Fibroblast of lung (primary cell): ENCODE measurements around the gene C1QL3. TPM values are rescaled to one million over a fixed set of nuclear protein-coding genes. Genes with fewer than 3 reads are reported as not detected.

ENCODE experiments used
- DNase-seq, 2 donors: peaks; one replicate each; pipeline versions ENCODE4 v3.0.0 to v3.0.0-alpha.2; 2010; ENCODE audit warnings: low read depth in 2 of 2
- H2AFZ ChIP-seq: 2 replicates; pipeline ENCODE4 v1.5.1; 2012; ENCODE audit warnings: low read length, control low read depth, inconsistent platforms
- H3K27ac ChIP-seq: 2 replicates; pipeline ENCODE4 v1.5.1; 2011; ENCODE audit warnings: low read length, control low read depth; ENCODE audit not compliant: insufficient read depth
- H3K27me3 ChIP-seq: 2 replicates; pipeline ENCODE4 v1.5.1; 2011; ENCODE audit warnings: mild to moderate bottlenecking, low read length; ENCODE audit not compliant: control insufficient read depth, insufficient read depth
- H3K36me3 ChIP-seq: 2 replicates; pipeline ENCODE4 v1.5.1; 2011; ENCODE audit warnings: low read length; ENCODE audit not compliant: control insufficient read depth, insufficient read depth
- H3K4me1 ChIP-seq: 2 replicates; pipeline ENCODE4 v1.5.1; 2011; ENCODE audit warnings: low read length; ENCODE audit not compliant: control insufficient read depth, insufficient read depth; ENCODE audit errors: extremely low read depth
- H3K4me2 ChIP-seq: 2 replicates; pipeline ENCODE4 v1.5.1; 2011; ENCODE audit warnings: low read length, control low read depth; ENCODE audit not compliant: insufficient read depth; ENCODE audit errors: extremely low read depth
- H3K4me3 ChIP-seq, 4 experiments: fragments of 200-600 bp in 1 of 4; sonication (generic) in 1 of 4; replicated peaks in 1 of 4; 2 replicates each; pipeline ENCODE4 v1.5.1; 2011 to 2016; ENCODE audit warnings: low read length in 4 of 4, low read depth in 3 of 4, mild to moderate bottlenecking in 3 of 4, control low read depth in 2 of 4, inconsistent platforms in 1 of 4, mixed read lengths in 1 of 4; ENCODE audit not compliant: insufficient read depth in 1 of 4; ENCODE audit errors: control extremely low read depth in 1 of 4
- H3K79me2 ChIP-seq: 2 replicates; pipeline ENCODE4 v1.5.1; 2012; ENCODE audit warnings: mild to moderate bottlenecking, low read length, inconsistent platforms; ENCODE audit not compliant: control insufficient read depth, insufficient read depth
- H3K9ac ChIP-seq: 2 replicates; pipeline ENCODE4 v1.5.1; 2011; ENCODE audit warnings: mild to moderate bottlenecking, low read length, control low read depth; ENCODE audit not compliant: insufficient read depth
- H3K9me3 ChIP-seq: 2 replicates; pipeline ENCODE4 v1.5.1; 2012; ENCODE audit warnings: low read depth, low read length; ENCODE audit not compliant: control insufficient read depth, insufficient read depth
- H4K20me1 ChIP-seq: 2 replicates; pipeline ENCODE4 v1.5.1; 2011; ENCODE audit warnings: low read length; ENCODE audit not compliant: control insufficient read depth, insufficient read depth; ENCODE audit errors: extremely low read depth
- EZH2 ChIP-seq: IDR thresholded peaks from 2 replicates; pipeline ENCODE4 v1.5.1; 2012; ENCODE audit warnings: low read length, control low read depth, mild to moderate bottlenecking; ENCODE audit errors: missing control alignments
- polyA plus RNA-seq, 2 donors: library from polyadenylated mRNA; depleted of rRNA in 1 of 2; stranded (reverse) in 1 of 2; unstranded in 1 of 2; fragments of >200 nt; gene quantifications; 2 replicates each; pipeline ENCODE4 v1.2.1, GENCODE V29; 2011 to 2012; ENCODE audit warnings: missing spikeins in 1 of 2
- total RNA-seq: library from RNA; depleted of rRNA; stranded (reverse); fragments of >200 nt; gene quantifications from 2 replicates; pipeline ENCODE4 v1.2.1, GENCODE V29; 2014
- TF ChIP-seq, protein P1 (sequence below), 2 donors: IDR thresholded peaks in 1 of 2; conservative IDR thresholded peaks in 1 of 2; 1 replicate in 1 of 2; 2 replicates in 1 of 2; pipeline ENCODE4 v1.5.1; 2011 to 2012; ENCODE audit warnings: low read length in 2 of 2, control low read depth in 1 of 2, inconsistent platforms in 1 of 2, low read depth in 1 of 2, mild to moderate bottlenecking in 1 of 2

The C1QL3 gene
- total and polyA plus RNA-seq, 2 donors (not counting 1 experiment from before 2014, with no cell fraction given): 0.17 TPM; not detected in 1

DNA sequence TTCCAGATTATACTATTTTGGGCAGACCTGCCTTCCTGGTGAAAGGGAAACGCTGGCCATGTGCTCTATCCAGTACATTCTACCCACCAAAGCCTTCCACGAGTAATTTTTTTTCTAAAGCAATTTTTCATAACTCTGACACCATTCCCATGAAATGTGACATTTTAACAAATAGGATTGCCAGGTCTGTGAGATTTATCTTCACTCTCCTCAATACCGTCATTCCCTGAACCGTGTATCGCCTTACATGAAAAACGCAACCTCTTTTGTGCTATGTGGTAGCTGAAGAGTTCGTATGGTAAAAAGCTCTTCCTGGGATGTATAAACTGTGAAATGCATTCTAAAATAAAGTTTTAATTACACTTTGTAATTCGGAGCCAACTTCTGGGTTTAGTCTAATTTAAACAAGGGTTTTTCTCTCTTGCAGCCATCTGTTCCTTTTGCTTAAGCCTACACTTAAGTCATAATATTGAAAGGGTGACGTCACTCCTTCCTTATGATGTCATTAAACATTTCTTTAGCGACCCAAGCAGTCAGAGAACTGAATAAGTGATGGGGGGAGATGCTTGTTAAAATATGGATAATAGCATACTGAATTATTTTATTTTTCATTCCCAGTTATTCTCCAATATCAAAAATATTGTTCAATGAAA is 27.7 kb downstream of the C1QL3 start:
- no peak overlapping the region for H2AFZ ChIP-seq

GRCh38 chr10:16491933-16492332 is 29.7 kb downstream of the C1QL3 start:
- no peak for DNase-seq
- Histone ChIP-seq H3K4me2 (no peak overlapping the region), H3K27me3 (no peaks in the 10 kb centered on the region), H3K4me3 (no peak overlapping the region), H3K9ac (no peak overlapping the region), H3K36me3 (no peaks in the 10 kb centered on the region), H4K20me1 (no peaks in the 10 kb centered on the region), H3K79me2 (no peaks in the 10 kb centered on the region), H2AFZ (no peak overlapping the region), H3K4me1 (no peaks in the 10 kb centered on the region), H3K27ac (no peak overlapping the region), H3K9me3 (no peaks in the 10 kb centered on the region)
- no peak for TF ChIP-seq EZH2

More for the DNA sequence above, 27.7 kb downstream of the C1QL3 start:
- no peak overlapping the region for H3K27ac ChIP-seq
- H3K4me3 ChIP-seq: no peak overlapping the region
- H3K4me1 ChIP-seq: no peaks in the 10 kb centered on the region
- no peaks in the 10 kb centered on the region for H3K9me3 ChIP-seq
- TF ChIP-seq, protein P1, sequence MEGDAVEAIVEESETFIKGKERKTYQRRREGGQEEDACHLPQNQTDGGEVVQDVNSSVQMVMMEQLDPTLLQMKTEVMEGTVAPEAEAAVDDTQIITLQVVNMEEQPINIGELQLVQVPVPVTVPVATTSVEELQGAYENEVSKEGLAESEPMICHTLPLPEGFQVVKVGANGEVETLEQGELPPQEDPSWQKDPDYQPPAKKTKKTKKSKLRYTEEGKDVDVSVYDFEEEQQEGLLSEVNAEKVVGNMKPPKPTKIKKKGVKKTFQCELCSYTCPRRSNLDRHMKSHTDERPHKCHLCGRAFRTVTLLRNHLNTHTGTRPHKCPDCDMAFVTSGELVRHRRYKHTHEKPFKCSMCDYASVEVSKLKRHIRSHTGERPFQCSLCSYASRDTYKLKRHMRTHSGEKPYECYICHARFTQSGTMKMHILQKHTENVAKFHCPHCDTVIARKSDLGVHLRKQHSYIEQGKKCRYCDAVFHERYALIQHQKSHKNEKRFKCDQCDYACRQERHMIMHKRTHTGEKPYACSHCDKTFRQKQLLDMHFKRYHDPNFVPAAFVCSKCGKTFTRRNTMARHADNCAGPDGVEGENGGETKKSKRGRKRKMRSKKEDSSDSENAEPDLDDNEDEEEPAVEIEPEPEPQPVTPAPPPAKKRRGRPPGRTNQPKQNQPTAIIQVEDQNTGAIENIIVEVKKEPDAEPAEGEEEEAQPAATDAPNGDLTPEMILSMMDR (conservative IDR thresholded peaks at IDR 0.05 in 1 of 2, IDR thresholded peaks at IDR 0.05 in 1 of 2; ENCODE audit: low read depth in 1 of 2, low read length in 2 of 2): no peak
- no peak for TF ChIP-seq EZH2
- DNase-seq: no peak
- H3K27me3 ChIP-seq: no peaks in the 10 kb centered on the region
- H3K4me2 ChIP-seq: no peak overlapping the region
- H4K20me1 ChIP-seq: no peaks in the 10 kb centered on the region
- H3K9ac ChIP-seq: no peak overlapping the region
- no peaks in the 10 kb centered on the region for H3K36me3 ChIP-seq
- H3K79me2 ChIP-seq: no peaks in the 10 kb centered on the region

GRCh38 chr10:16490511-16490910 is 31.2 kb downstream of the C1QL3 start:
- Histone ChIP-seq H3K27ac (no peak overlapping the region), H3K79me2 (no peaks in the 10 kb centered on the region), H3K9ac (no peak overlapping the region), H2AFZ (no peak overlapping the region), H3K9me3 (no peaks in the 10 kb centered on the region), H3K4me2 (no peak overlapping the region), H3K4me3 (no peak overlapping the region), H4K20me1 (no peaks in the 10 kb centered on the region), H3K27me3 (no peaks in the 10 kb centered on the region), H3K36me3 (no peaks in the 10 kb centered on the region), H3K4me1 (no peaks in the 10 kb centered on the region)
- DNase-seq: no peak
- TF ChIP-seq, protein P1 (conservative IDR thresholded peaks at IDR 0.05 in 1 of 2, IDR thresholded peaks at IDR 0.05 in 1 of 2; ENCODE audit: low read depth in 1 of 2, low read length in 2 of 2): no peak
- no peak for TF ChIP-seq EZH2
